GM21390 (cell line): Measurements from ENCODE around the gene ZNF512B.

Experiments used
- ATAC-seq: cut with Tn5 transposase; IDR thresholded peaks from one replicate; pipeline ENCODE4 v1.9.1; 2021; ENCODE audit not compliant: unreplicated experiment

The ZNF512B gene

DNA sequence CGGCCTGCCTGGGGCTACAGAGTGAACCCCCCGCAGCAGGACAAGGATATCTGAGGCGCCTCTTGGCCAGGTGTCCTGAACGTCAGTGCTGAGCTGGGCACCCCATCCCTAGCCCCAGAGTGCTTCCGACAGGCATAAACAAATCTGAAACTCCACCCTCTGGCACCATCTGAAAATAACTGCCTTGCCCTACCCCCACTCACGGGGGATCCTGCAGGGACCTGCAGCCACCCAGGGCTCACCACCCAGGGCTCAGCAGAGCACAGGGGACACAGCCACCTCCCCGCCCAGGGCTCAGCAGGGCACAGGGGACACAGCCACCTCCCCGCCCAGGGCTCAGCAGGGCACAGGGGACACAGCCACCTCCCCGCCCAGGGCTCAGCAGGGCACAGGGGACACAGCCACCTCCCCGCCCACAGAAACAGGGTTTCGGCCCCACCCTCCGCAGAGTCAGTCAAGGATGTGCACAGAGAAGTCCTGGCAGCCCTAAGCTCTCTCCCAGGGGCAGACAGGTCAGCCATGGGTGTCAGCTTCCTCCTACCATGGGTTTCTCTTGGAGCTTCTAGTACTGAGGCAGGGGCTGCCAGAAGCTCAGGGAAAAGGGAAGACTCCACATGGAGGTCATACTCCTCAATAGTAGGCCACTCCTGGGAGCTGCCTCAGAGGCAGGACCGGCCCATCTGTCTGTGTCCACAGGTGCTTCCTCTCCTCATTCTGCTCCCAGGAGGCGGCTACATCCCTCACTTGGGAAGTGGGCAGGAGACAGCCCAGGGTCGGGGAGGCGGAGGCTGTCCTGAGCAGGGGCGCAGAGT is 18.1 kb downstream of the ZNF512B start:
- no peak for ATAC-seq

DNA sequence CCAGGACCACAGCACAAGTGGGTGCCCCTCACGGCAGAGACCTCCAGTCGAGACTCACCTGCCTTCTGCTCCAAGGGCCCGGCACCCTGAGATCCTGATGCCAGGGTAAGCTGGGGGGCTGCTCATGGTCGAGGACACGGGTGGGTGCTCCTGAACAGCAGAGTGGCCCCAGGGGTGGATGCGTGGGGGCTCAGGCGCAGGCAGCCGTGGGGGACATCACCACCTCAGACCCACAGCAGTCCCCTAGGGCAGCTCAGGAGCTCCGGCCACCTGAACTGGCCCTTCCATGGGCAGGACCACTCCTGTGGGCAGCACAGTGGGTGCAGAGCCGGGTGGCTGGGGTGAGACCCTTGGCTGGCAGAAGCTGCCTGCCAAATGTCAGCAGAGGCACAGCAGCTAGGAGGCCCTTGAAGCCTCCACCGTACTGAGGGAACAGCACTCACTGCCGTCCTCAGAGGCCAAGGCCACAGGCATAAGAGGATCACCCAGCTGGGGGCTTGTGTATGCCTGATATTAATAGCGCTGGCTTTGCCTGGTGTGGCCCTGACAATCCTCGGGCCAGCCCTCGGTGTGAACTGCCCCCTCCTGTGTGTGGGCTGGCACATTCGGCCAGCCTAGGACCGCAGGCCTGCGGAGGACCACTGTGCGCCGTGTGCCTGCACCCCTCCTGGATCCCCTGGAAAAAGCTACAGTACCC is 18.9 kb downstream of the ZNF512B start:
- ATAC-seq, result no peak

DNA sequence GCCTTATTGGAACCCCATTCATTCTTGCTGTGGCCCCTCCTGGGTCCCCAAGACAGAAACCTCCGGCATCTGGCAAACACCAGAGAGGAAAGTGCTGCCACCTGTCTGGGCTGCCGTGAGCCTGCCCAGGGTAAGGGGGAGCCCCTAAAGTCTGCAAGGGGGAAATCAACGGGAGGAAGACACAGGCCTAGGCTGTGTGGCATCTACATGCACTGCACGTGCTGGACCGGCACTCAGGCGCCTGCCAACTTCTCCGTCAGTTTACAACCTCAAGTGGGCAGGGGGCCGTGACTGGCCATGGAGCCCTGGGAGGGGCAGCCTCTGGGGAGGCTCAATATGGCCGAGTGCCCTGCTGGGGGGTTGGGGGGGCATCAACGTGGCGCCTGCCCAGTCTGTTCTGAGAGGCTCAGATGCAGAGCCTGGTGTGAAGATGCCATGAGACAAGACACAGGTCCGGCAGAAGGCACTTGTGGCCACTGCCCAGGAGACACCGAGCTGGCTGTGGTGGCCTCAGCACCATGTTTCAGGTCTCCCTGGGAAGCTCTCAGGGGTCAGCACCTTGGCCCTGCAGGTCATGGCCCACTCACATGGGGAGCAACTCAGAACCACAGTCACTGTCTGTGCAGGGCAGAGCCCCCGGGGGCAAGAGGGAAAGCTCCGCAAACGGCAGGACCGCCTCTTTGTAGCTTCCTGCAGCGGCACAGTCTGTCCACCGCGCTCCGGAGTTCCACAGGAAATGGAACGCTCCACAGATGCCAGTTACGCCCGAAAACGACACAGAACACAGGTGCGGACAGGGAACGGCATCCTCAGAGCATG is 21.9 kb downstream of the ZNF512B start:
- ATAC-seq, result no peak

DNA sequence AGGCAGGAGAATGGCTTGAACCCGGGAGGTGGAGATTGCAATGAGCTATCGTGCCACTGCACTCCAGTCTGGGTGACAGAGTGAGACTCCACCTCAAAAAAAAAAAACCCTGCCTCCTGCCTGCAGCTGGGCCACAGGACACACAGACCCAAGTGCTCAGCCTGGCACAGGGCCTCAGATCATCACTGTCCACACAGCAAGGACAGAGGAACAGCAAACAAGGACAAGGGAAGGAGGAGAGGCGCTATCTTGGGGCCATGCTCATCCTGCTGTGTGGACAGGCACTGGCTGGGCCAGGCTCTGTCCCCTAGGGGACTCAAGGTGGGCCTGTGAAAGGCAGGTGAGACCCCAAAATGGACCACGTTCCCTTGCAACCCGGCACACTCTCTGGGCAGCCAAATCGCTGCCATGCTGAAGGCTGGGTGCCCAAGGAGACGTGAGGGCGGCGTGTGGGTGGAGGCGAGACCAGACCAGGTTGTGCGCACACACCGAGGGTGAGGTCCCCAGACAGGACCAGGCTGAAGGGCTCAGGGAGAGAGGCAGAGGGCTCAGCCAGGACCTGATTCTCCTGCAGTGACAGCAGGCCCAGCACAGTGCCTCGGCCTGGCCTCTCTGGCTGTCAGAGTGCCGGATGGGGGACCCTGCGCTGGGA is 22.6 kb downstream of the ZNF512B start:
- ATAC-seq, result no peak

DNA sequence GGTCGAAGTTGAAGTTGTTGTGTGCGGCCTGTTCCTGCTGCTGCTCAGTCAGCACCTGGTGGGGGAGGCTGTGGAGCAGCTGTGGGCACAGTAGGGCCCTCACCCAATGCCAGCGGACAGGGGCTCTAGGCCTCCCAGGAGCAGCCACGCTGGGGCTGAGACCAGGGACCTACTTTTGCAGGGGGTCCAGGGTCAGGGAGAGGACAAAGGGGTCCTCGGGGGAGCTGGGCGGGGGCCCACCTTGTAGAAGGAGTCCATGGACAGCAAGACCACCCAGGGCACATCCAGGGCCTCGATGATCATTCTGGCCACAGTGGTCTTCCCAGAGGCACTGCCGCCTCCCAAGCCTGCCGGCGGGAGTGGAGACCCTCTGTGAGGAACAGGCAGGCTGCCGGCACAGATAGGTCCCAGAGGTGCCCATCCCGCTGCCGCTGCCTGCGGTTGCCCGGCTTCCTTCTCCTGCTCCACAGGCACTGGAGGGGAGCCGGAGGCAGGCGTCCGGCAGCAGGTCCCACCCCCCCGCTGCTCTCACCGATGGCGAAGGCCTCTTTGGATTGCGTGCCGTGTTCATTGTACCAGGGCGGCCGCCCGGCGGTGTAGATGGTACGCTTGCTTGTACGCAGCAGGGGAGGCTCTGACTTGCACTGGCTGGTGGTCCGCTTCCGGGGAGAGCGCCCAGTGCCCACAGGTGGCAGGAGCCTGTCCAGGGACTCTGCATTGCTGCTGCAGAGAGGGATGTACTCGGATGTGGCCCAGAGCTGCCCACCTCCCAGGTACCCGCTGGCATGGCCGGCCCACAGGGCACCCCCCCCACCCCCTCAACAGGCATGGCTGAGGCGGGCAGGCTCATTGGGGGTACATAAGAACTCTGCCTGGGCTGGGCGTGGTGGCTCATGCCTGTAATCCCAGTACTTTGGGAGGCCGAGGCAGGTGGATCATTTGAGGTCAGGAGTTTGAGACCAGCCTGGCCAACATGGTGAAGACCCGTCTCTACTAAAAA is 23.5 kb downstream of the ZNF512B start:
- no peak for ATAC-seq

DNA sequence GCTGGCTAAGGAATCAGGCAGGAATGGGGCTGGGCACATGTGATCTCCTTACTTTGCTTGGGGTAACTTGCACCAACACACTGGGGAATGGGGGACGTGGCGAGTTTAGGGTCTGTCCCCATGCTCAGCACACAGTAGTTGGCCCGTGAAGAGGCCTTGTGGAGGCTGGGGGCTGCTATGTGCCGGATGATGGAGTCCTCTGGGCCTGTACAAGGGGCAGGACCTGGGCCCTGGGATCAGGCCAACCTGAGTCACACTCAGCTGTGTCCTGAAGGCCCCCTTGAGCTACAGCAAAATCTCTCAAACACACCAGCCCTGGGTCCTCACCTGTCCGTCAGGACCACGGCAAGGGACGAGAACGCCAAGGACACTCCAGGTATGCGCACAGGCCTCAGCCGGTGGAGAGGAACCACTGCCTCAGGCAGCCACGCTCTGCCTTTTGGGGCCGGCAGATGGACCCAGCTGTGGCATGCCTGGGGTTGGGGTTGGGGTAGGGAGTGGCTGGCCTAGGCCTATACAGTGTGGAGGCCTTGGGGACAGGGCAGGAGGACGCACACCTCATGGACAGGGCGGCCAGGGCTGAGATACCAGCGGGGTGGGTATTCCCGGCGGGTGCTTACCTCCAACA is 24.6 kb downstream of the ZNF512B start:
- ATAC-seq, result no peak

DNA sequence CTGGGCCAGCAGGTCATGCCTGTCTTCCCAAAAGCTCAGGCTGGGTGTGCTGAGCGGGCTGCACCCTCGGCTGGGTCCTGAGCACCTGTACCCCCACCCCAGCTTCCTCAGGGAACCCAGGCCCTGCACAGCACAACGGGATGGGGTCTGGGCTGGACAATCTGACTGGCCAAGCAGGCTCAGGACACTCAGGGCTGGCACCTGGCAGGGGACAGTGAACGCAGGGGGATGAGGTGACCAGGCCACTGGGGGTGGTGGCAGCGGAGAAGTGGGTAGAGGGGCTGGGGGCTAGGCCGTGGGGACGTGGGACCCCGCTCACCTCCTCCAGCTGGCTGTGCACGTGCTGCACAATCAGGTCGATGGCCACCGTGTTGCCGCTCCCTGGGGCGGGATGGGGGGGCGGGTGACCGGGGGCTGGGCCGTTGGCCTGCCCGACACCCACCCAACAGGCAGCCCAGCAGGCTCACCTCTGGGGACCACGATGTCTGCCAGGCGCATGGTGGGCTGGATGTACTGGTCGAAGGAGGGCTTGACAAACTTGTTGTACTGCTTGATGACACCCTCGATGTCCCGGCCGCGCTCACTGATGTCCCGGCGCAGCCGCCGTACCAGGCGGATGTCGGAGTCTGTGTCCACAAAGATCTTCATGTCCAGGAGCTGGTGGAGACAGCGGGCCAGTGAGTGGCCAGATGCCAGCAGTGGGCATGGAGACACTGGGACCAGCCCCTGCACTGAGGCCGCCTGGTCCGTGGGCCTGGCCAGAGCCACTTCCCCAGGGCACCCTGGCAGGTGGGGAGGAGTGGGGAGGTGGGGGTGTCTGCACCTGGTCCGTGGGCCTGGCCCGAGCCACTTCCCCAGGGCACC is 25.4 kb downstream of the ZNF512B start:
- ATAC-seq, result no peak

DNA sequence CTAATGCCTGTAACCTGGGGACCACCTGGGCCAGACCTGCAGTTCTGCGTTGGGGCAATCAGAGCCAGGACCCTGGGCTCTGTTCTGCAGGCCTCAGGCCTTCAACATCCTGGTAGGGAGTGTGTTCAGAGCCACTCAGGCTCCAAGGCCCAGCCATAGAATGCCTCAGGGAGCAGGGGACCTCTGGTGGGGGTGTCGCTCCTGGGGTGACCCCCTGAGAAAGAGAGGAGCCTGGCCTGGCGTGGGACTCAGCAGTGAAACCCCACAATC is 26.0 kb downstream of the ZNF512B start:
- ATAC-seq, result no peak

DNA sequence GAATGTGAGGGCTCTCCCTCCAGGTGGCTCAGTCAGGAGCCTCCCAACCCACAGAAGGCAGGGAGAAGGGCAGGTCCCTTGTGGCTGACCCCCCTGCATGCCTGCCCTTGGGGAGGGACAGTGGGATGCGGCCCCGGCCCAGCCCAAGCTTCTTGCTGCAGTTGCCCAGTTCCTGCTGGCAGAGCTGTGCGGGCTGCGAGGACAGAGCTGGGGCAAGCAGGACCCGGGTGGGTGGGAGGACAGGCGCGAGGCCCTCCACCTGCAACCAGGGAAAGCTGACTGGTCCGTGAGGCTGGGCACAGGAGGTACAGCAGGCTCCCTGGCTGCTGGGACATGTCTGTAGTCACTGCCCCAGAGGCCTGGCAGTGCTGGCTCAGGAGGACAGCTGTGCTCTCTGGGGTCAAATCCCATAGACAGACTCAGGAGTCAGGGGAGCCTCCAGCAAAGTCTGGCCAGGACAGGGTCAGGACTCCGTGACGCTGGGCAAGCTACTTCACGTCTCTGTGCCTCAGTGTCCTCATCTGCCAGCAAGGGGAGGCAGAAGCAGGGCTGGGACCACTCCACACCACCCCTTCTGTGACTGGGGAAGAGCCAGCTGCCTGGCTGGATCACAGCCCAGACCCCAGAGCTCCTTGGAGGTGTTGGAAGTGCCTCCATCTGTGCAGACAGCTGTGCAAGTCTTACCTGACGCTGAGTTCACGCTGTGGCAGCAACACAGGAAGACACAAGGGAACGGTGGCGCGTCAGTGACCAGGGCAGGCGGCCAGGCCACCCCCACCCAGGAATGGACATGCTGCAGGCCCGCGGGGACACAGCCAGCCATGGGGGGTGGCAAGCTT is 26.5 kb downstream of the ZNF512B start:
- no peak for ATAC-seq

DNA sequence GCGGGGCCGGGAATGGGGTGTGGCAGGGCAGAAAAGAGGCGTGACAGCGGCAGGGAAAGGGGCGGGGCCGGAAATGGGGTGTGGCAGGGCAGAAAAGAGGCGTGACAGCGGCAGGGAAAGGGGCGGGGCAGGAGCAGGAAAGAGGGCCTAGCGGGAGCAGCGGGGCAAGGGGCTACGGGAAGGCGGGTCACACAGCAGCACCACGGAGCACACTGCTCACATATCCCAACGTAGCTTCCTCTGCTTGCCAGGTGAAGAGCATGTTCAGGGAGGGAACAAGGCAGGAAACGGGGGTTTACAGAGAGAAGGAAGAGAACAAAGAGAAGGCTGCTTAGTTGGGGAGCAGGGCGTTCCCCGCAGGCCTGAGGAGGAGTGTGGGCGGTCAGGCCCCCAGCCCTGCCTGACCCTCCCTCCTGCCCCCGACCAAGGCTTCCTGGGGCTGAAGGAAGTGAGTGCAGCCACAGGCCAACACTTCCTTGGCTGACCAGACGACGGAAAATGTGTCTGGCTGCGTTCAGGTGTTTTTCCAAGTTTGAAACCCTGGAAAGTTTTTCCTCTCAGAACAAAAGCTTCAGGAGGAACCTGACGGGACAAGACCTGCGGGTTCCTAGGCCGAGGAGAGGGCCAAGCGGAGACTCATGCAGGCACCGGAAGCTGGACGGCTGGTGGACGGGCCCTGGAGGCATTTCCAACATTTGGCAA is 27.3 kb downstream of the ZNF512B start:
- no peak for ATAC-seq

DNA sequence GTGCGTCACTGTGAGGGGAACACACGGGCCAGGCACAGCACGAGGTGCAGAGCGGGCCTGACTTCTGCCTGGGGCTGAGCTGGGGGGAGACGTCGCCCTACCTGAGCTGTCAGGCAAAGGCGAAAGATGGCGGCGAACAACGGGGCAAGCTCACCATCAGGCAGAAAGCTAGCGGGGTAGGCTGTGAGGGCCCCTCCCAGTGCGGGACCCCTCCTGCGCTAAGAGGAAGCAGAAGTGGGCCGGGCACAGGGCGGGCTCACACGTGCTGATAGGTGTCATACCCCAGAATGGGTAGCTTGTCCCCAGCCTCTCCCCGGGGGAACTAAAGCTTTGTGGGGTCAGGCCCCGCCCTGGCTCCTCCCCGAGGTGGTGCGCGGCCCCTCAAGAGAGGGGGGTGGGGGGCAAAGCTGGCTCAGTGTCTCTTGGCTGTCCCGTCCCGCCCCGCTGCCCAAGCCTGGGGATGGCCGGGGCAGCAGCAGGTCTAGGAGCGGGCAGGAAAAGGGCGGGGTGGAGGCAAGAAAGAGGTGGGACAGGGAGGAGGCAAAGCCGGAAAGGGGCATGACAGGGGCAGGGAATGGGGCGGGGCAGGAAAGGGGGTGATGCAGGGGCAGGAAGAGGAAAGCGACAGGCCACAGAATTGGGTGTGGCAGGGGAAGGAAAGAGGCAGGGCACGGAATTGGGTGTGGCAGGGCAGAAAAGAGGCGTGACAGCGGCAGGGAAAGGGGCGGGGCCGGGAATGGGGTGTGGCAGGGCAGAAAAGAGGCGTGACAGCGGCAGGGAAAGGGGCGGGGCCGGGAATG is 28.2 kb downstream of the ZNF512B start:
- ATAC-seq, result no peak

DNA sequence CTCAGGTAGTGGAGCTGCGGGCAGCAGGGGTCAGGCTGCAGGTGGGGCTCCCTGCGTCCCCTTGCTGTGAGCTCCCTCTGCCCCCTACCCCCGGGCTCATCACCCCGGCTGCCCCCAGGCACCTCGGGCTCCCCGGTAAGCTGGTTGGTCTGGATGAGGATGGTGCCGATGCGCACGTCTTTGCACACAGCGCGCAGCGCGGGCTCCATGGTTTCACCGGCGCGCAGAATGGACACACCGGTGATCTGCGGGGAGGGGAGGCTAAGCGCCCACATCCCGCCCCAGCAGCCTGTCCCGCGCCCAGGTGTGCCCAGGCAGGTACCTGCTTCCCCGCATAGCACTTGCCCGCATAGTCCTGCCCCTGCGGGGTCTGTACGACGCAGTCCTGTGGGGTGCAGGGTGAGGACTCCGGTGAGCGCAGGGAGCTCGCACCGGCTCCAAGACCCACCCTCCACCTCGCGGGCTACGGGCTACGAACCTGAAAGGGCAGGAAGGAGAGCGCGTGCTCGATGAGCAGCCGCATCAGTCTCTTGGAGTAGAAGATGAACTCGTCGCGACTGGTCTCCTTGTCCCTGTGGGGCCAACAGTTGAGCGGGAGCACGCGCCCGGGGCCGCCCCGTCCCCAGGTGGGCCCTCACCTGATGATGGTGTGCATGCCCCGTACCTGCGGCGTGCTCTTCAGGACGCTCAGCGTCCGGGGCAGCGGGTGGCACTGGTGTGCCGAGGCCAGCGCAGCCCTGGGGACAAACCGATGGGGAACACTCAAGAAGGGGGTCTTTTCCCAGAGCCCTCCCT is 29.1 kb downstream of the ZNF512B start:
- ATAC-seq, result no peak

DNA sequence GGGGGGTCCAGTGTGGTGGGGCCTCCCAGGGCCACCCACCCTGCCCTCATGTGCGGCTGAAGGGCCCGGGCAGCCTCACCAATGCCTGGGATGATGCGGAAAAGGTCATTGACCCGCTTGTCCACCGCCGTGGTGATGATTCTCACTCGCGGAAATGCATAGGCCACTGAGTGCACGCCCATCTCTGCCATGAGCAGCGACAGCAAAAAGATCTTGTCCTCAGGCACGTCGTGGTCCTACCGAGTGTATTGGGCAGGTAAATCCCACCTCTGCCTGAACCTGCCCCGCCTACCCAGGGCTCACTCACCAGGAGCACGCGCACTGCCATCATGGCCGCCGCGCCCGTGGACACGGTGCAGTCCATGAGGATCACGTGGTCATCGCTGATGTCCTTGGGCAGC is 29.7 kb downstream of the ZNF512B start:
- ATAC-seq, result no peak

DNA sequence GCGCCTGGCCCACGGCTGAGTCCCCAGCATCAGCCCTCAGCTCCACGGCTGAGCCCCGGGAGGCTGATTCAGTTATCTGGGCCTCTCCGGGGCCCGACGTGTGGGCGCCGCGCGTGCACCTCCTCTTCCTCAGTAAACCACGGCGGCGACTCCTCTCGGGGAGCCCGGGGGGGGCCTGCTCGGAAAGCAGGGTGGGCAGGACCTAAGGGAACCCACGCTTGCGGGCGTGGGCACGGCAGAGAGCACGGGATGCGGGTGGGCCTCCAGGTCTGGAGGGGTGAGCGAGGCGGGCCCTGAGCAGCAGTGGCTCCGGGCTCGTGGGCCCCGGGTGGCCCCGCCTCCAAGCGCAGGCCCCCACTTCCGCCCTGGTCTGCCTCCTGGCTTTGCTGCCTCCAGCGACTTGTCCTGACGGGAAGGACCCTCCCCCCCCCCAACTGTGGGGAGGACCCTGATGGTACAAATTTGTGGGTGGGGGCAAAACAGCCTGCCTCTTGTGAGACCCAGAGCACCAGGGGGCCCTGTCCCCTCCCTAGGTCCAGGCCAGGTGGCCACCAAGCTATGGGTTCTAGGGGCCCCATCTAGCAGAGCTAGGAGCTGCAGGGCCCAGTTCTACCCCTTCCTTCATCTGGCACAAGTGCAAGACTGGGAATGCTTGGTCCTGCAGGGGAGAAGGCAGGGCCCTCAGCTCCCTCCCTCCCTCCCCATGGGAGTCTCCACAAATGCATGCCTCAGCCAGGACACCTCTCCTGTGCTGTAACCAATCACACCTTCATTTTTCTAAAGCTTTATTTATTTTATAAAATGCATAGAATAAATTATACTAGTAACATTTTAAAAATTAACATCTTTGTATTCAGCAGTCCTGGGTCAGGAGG is 30.4 kb downstream of the ZNF512B start:
- ATAC-seq, result no peak

DNA sequence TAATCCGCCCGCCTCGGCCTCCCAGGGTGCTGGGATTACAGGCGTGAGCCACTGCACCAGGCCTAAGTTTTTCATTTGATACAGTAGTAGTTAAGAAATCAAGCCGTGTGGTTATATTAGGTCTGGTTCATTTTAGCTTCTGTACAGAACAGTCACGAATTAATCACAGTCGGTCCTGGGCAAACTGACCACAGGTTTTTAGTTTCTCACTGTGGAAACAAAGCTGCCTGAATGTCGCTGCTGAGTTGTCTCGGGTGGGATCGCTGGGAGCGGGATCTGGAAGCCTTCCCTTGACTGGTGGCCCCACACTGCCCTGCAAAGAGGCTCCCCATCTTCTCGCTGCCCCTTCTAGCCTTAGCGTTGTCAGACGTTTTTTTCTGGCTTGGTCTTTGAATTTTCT is 32.1 kb downstream of the ZNF512B start:
- ATAC-seq, result no peak
